IMR-90 (cell line): Measurements from ENCODE around the gene RFC2. TPM values are rescaled to one million over a fixed set of nuclear protein-coding genes. Genes with fewer than 3 reads are reported as not detected.

Experiments
- ATAC-seq: fragments of 200-7000 bp; cut with Tn5 transposase; 2 replicates; pipeline ENCODE4 v1.9.1; 2020; ENCODE audit warnings: low read depth, mild to moderate bottlenecking, moderate library complexity
- BruUV-seq: library from RNA; stranded (reverse); fragments of 400-500 nt; replicated peaks from 2 replicates; lab custom pipeline; 2021; lab: Mats Ljungman, UMichigan
- CTCF ChIA-PET: fragments of 300-600 bp; formaldehyde crosslinking; extraction: SDS; loops from one replicate; lab custom pipeline; 2021; ENCODE audit warnings: antibody characterized with exemption; lab: Yijun Ruan, JAX
- POLR2A ChIA-PET: fragments of 300-600 bp; sonication (Branson Sonifier 250); formaldehyde crosslinking; loops from one replicate; lab custom pipeline; 2022; ENCODE audit warnings: antibody characterized with exemption; ENCODE audit not compliant: unreplicated experiment; lab: Charles Lee
- DNase-seq: peaks from one replicate; pipeline ENCODE4 v3.0.0; 2013
- H2AFZ ChIP-seq: replicated peaks from 2 replicates; pipeline ENCODE3; 2013; ENCODE audit warnings: low read length, mild to moderate bottlenecking; ENCODE audit not compliant: poor library complexity
- H2AK5ac ChIP-seq: 2 replicates; pipeline ENCODE4 v1.6.1; 2013; ENCODE audit warnings: low read depth, low read length, inconsistent platforms
- H2AK9ac ChIP-seq: replicated peaks from 2 replicates; pipeline ENCODE3; 2013; ENCODE audit warnings: mild to moderate bottlenecking, low read depth, low read length, moderate library complexity; ENCODE audit not compliant: poor library complexity
- H2BK120ac ChIP-seq: 2 replicates; pipeline ENCODE4 v1.6.1; 2013; ENCODE audit warnings: low read depth, low read length, inconsistent platforms
- H2BK15ac ChIP-seq: 3 replicates; pipeline ENCODE4 v1.6.1; 2013; ENCODE audit warnings: low read depth, low read length, inconsistent platforms
- H2BK20ac ChIP-seq: 2 replicates; pipeline ENCODE4 v1.6.1; 2013; ENCODE audit warnings: low read depth, mild to moderate bottlenecking, inconsistent platforms, low read length, moderate library complexity
- H2BK5ac ChIP-seq: 2 replicates; pipeline ENCODE4 v1.6.1; 2013; ENCODE audit warnings: mild to moderate bottlenecking, low read depth, low read length, inconsistent platforms; ENCODE audit not compliant: poor library complexity, severe bottlenecking
- H3K14ac ChIP-seq: replicated peaks from 2 replicates; pipeline ENCODE4 v1.6.1; 2013; ENCODE audit warnings: low read depth, low read length, inconsistent platforms
- H3K18ac ChIP-seq: 2 replicates; pipeline ENCODE4 v1.6.1; 2013; ENCODE audit warnings: low read depth, low read length, control low read depth
- H3K23ac ChIP-seq: 2 replicates; pipeline ENCODE4 v1.6.1; 2013; ENCODE audit warnings: low read depth, low read length, inconsistent platforms
- H3K27ac ChIP-seq: 2 replicates; pipeline ENCODE4 v1.5.1; 2013; ENCODE audit warnings: mild to moderate bottlenecking, control low read depth, low read length; ENCODE audit not compliant: insufficient read depth
- H3K27me3 ChIP-seq: 2 replicates; pipeline ENCODE4 v1.6.1; 2013; ENCODE audit warnings: low read length; ENCODE audit not compliant: control insufficient read depth, insufficient read depth
- H3K36me3 ChIP-seq: 2 replicates; pipeline ENCODE4 v1.6.1; 2013; ENCODE audit warnings: low read length, mixed read lengths; ENCODE audit not compliant: control insufficient read depth, insufficient read depth
- H3K4ac ChIP-seq: 2 replicates; pipeline ENCODE4 v1.6.1; 2013; ENCODE audit warnings: low read depth, low read length, inconsistent platforms
- H3K4me1 ChIP-seq: 2 replicates; pipeline ENCODE4 v1.6.1; 2013; ENCODE audit warnings: low read length, mixed read lengths; ENCODE audit not compliant: control insufficient read depth, insufficient read depth
- H3K4me2 ChIP-seq: 2 replicates; pipeline ENCODE4 v1.6.1; 2013; ENCODE audit warnings: low read depth, mild to moderate bottlenecking, control low read depth, low read length, moderate library complexity
- H3K4me3 ChIP-seq: 2 replicates; pipeline ENCODE4 v1.5.1; 2013; ENCODE audit warnings: low read depth, mild to moderate bottlenecking, control low read depth, low read length, moderate library complexity; ENCODE audit not compliant: insufficient read depth
- H3K56ac ChIP-seq: 2 replicates; pipeline ENCODE4 v1.6.1; 2013; ENCODE audit warnings: low read length, inconsistent platforms; ENCODE audit not compliant: insufficient read depth; ENCODE audit errors: extremely low read depth
- H3K79me1 ChIP-seq, 2 experiments: 2 replicates each; pipeline ENCODE4 v1.6.1; 2013; ENCODE audit warnings: low read length in 2 of 2, inconsistent platforms in 1 of 2, low read depth in 1 of 2
- H3K9ac ChIP-seq: 2 replicates; pipeline ENCODE4 v1.6.1; 2013; ENCODE audit warnings: low read depth, low read length, control low read depth
- H3K9me1 ChIP-seq: 2 replicates; pipeline ENCODE4 v1.6.1; 2013; ENCODE audit warnings: low read length, inconsistent platforms; ENCODE audit not compliant: insufficient read depth
- H3K9me3 ChIP-seq: 2 replicates; pipeline ENCODE4 v1.6.1; 2013; ENCODE audit warnings: low read length; ENCODE audit not compliant: control insufficient read depth, insufficient read depth
- H4K20me1 ChIP-seq: 2 replicates; pipeline ENCODE4 v1.6.1; 2013; ENCODE audit warnings: low read length, inconsistent platforms; ENCODE audit not compliant: insufficient read depth
- H4K5ac ChIP-seq: 2 replicates; pipeline ENCODE4 v1.6.1; 2013; ENCODE audit warnings: mild to moderate bottlenecking, low read depth, low read length, control low read depth
- H4K8ac ChIP-seq, 2 experiments: 2 replicates each; pipeline ENCODE4 v1.6.1; 2013; ENCODE audit warnings: low read depth in 2 of 2, low read length in 2 of 2, control low read depth in 1 of 2, inconsistent platforms in 1 of 2
- H4K91ac ChIP-seq: 2 replicates; pipeline ENCODE4 v1.6.1; 2013; ENCODE audit warnings: low read depth, low read length, inconsistent platforms; ENCODE audit not compliant: insufficient read depth
- CEBPB ChIP-seq: IDR thresholded peaks from 2 replicates; pipeline ENCODE4 v1.6.1; 2012; ENCODE audit warnings: low read depth, low read length, improper control_type of control experiment
- CHD1 ChIP-seq: IDR thresholded peaks from 2 replicates; pipeline ENCODE4 v1.6.1; 2012; ENCODE audit warnings: low read depth, low read length, improper control_type of control experiment
- CTCF ChIP-seq: conservative IDR thresholded peaks from 2 replicates; pipeline ENCODE4 v1.5.1; 2012; ENCODE audit warnings: mild to moderate bottlenecking, low read depth, low read length, improper control_type of control experiment
- ELK1 ChIP-seq: fragments of 150-350 bp; IDR thresholded peaks from 2 replicates; pipeline ENCODE4 v1.6.1; 2016; ENCODE audit warnings: low read depth, mild to moderate bottlenecking, low read length, moderate library complexity, borderline replicate concordance
- FOS ChIP-seq: fragments of 150-350 bp; IDR thresholded peaks from 2 replicates; pipeline ENCODE4 v1.6.1; 2016; ENCODE audit warnings: low read depth, low read length
- MAFK ChIP-seq: IDR thresholded peaks from 2 replicates; pipeline ENCODE4 v1.6.1; 2012; ENCODE audit warnings: low read depth, low read length, improper control_type of control experiment
- MAZ ChIP-seq: IDR thresholded peaks from 2 replicates; pipeline ENCODE4 v1.6.1; 2012; ENCODE audit warnings: low read depth, mild to moderate bottlenecking, low read length, improper control_type of control experiment, moderate library complexity, borderline replicate concordance
- MXI1 ChIP-seq: IDR thresholded peaks from 2 replicates; pipeline ENCODE4 v1.6.1; 2012; ENCODE audit warnings: low read depth, mild to moderate bottlenecking, low read length, moderate library complexity, borderline replicate concordance
- POLR2A ChIP-seq: IDR thresholded peaks from 2 replicates; pipeline ENCODE4 v1.6.1; 2012; ENCODE audit warnings: mild to moderate bottlenecking, low read depth, low read length
- RAD21 ChIP-seq: IDR thresholded peaks from 2 replicates; pipeline ENCODE4 v1.6.1; 2012; ENCODE audit warnings: low read length, improper control_type of control experiment
- RCOR1 ChIP-seq: IDR thresholded peaks from 2 replicates; pipeline ENCODE4 v1.6.1; 2012; ENCODE audit warnings: mild to moderate bottlenecking, low read length, improper control_type of control experiment; ENCODE audit not compliant: insufficient replicate concordance
- RFX5 ChIP-seq: IDR thresholded peaks from 2 replicates; pipeline ENCODE4 v1.8.0; 2012; ENCODE audit warnings: low read depth, mild to moderate bottlenecking, low read length, moderate library complexity
- USF2 ChIP-seq: fragments of 150-350 bp; IDR thresholded peaks from 2 replicates; pipeline ENCODE4 v1.6.1; 2017; ENCODE audit warnings: mild to moderate bottlenecking, antibody characterized with exemption, low read length, low read depth
- WGBS, 2 experiments: methylation state at CpG; one replicate each; pipeline versions ENCODE4 v1.1.5 to v1.1.7; 2013; ENCODE audit warnings: missing lambda C conversion rate in 2 of 2; ENCODE audit not compliant: insufficient read length in 1 of 2; ENCODE audit errors: extremely low coverage in 2 of 2; 5-methylcytosine and 5-hydroxymethylcytosine counted together
- dilution Hi-C: fragments of 300-500 bp; cut with HindIII; formaldehyde crosslinking; loops from one replicate; pipeline ENCODE4 v1.14.3; 2018; ENCODE audit warnings: low sequenced_read_pairs; ENCODE audit not compliant: unreplicated experiment
- in situ Hi-C: fragments of 300-500 bp; cut with MboI; formaldehyde crosslinking; loops from 3 replicates; pipeline ENCODE4 v1.14.3; 2019; ENCODE audit warnings: low sequenced_read_pairs, inconsistent platforms, mixed read lengths
- intact Hi-C: fragments of 100-400 bp; cut with micrococcal nuclease; formaldehyde crosslinking; loops from 2 replicates; pipeline ENCODE4 v1.10.0; 2022
- polyA plus RNA-seq, 3 experiments: library from polyadenylated mRNA; depleted of rRNA; stranded (reverse); fragments of >200 nt; gene quantifications; 2 replicates each; pipeline ENCODE4 v1.2.3, GENCODE V29; 2012; ENCODE audit warnings: low replicate concordance in 1 of 3
- total RNA-seq: library from RNA; depleted of rRNA; stranded (reverse); fragments of >200 nt; gene quantifications from 2 replicates; pipeline ENCODE4 v1.2.3, GENCODE V29; 2012

RFC2 gene
- total and polyA plus RNA-seq, 2 of the 4 experiments (the other 2 are of a cell fraction) = 25.2 to 37.8 TPM

- BruUV-seq = no TSS peak
- H4K91ac ChIP-seq = no peak overlapping the region
- POLR2A ChIA-PET = interaction anchor here (0.5 kb wide), 1 partner anchor 135 kb away, joined by 3 read pairs; no protein-coding TSS in a partner anchor
These were observed 39.2 kb downstream of the RFC2 start for GRCh38 chr7:74214816-74215630.

More at GRCh38 chr7:74214816-74215630, 39.2 kb downstream of the RFC2 start:
- Histone ChIP-seq H3K27me3 (no peaks in the 10 kb centered on the region; the same call in 1 of the 2 replicates), H3K9ac (no peak overlapping the region), H4K8ac (no peak overlapping the region), H2BK120ac (no peak overlapping the region), H3K23ac (no peak overlapping the region), H4K20me1 (no peaks in the 10 kb centered on the region), H2AFZ (no peak overlapping the region), H3K79me1 (no peaks in the 10 kb centered on the region), H3K14ac (no peak overlapping the region), H4K5ac (no peak overlapping the region), H3K56ac (no peak overlapping the region), H3K4ac (no peak overlapping the region), H3K4me3 (no peak overlapping the region), H2BK15ac (no peak overlapping the region), H3K9me1 (no peaks in the 10 kb centered on the region), H2BK20ac (no peak overlapping the region), H3K36me3 (no peaks in the 10 kb centered on the region), H3K9me3 (peaks cover 5% of the 10 kb centered on the region), H3K27ac (no peak overlapping the region), H3K4me1 (peaks cover 1% of the 10 kb centered on the region; the same call in 1 of the 2 replicates), H3K4me2 (no peak overlapping the region), H2AK9ac (no peak overlapping the region), H2BK5ac (no peak overlapping the region), H3K18ac (no peak overlapping the region), H2AK5ac (no peak overlapping the region)
- DNase-seq = no peak
- CTCF ChIA-PET = interaction anchor here (1.0 kb wide), 1 partner anchor 186 kb away, joined by 3 read pairs; no protein-coding TSS in a partner anchor
- no peak for ATAC-seq
- WGBS, 2 experiments = 95% methylated on average over 5 of the region's 21 CpGs; no CpG with 5 or more reads in 1 of the 2 experiments
- in situ Hi-C loops (loop anchor here (25.0 kb wide), 1 partner anchor 347 kb away; no protein-coding TSS in a partner anchor), dilution Hi-C loops (no loop called here), intact Hi-C loops (no loop called here)
- no peak for TF ChIP-seq ELK1
- no peak for TF ChIP-seq MAFK
- TF ChIP-seq CHD1 = no peak
- no peak for TF ChIP-seq CTCF
- TF ChIP-seq MAZ = no peak
- TF ChIP-seq POLR2A = no peak
- no peak for TF ChIP-seq MXI1
- no peak for TF ChIP-seq CEBPB
- TF ChIP-seq RCOR1 = no peak
- TF ChIP-seq RFX5 = no peak
- no peak for TF ChIP-seq USF2
- no peak for TF ChIP-seq FOS
- no peak for TF ChIP-seq RAD21
